Glomerular visceral epithelial cell (primary cell): ENCODE results near the gene TNFAIP1.
"Not testable (repeated sequence)": the region's sequence is repeated elsewhere in the genome, so short reads cannot be mapped to it uniquely, and the experiment has no call there.

Experiments
- DNase-seq: peaks from one replicate; pipeline ENCODE4 v3.0.0-alpha.2; 2016; ENCODE audit errors: extremely low spot score

Gene TNFAIP1

GRCh38 chr17:28324781-28325180, 10.8 kb upstream of the TNFAIP1 start:
- no peak for DNase-seq

DNA sequence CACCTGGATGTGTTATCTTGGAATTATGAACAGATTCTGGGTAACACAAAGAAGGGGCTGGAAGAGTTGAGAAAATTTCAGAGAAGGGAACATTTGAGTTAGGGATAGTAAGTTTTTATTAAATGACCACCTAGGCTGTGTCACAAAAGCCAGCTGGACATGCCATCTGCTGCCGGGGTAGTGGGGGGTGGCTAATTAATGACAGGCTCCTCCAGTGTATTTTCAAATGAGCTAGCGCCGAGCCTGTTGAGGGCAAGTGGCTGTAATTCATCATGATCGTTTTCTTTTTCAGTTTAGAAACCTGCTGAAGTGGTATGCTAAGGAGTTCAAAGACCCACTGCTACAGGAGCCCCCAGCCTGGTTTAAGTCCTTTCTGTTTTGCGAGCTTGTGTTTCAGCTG, 10.3 kb upstream of the TNFAIP1 start:
- no peak for DNase-seq

- DNase-seq: no peak
Observed at GRCh38 chr17:28326114-28326513, 9.4 kb upstream of the TNFAIP1 start.

- DNase-seq: no peak
Observed at GRCh38 chr17:28327031-28327607, 8.4 kb upstream of the TNFAIP1 start.

- no peak for DNase-seq
Observed at GRCh38 chr17:28327709-28328108, 7.9 kb upstream of the TNFAIP1 start.

- no peak for DNase-seq
Observed at GRCh38 chr17:28328325-28328724, 7.2 kb upstream of the TNFAIP1 start.

DNA sequence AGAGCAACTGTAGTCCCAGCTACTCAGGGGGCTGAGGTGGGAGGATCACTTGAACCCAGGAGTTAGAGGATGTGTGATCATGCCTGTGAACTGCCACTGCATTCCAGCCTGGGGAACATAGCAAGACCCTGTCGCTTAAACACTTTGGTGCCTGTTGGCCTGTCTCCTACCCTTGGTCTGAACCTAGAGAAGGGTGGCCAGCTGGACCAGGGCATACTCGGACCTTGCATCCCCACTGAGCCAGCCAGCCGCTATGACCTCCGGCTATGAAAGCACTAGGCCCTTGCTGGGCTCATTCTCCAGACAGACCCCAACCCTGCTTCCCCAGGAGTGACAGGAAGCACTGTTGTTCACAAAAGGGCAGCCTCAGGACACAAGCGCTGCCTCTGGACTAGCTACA, 4.9 kb upstream of the TNFAIP1 start:
- DNase-seq: no peak

DNA sequence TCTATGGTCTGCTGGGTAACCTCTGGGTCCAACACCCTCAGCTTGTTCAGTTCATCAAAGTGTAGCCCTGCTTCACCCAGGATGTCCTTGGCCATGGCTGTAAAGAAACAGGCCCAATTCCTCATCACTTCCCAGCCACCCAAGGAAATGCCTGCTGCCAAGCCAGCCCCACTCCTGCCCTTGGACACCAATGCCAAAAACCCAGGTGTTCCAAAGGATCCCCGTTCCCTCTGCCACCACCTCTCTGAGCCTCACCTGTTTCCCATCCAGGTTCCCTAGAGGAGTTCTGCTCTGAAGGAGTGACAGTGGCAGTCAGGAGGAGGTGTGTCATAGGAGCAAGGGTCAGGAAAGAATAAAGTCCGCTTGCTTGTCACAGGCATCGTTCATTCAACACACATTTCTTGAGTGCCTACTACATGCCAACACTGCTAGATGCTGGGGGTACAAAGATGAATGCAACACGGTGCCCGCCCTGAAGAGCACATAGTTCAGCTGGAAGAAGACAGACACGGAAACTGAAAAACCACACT, 3.6 kb upstream of the TNFAIP1 start:
- no peak for DNase-seq

DNA sequence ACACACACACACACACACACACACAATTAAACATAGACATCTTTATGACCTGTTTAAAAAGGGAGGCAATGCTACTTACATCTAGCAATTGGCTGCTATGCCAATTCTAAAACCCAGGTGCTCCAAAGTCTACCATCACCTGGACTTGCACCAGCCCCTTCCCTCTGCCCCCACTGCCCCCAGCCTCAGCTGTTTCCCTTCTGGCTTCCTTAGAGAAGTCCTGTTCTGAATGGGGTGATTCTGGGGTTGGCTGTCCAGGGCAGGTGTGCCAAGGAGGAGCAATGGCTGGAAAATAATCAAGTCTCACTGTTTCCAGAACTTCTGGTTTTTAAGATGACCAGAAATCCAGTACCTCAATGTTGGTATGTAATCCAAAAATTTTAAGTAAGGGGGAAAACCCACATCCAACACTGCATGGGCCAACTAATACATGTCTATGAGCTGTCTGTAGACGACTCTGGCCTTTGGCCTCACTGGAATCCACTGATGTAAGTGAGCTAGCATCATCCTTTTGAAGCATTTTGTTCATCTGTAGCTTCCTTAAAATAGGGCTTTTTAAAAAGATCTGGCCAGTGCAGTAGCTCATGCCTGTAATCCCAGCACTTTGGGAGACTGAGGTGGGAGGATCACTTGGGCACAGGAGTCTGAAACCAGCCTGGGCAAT, 2.3 kb upstream of the TNFAIP1 start:
- DNase-seq: no peak

DNA sequence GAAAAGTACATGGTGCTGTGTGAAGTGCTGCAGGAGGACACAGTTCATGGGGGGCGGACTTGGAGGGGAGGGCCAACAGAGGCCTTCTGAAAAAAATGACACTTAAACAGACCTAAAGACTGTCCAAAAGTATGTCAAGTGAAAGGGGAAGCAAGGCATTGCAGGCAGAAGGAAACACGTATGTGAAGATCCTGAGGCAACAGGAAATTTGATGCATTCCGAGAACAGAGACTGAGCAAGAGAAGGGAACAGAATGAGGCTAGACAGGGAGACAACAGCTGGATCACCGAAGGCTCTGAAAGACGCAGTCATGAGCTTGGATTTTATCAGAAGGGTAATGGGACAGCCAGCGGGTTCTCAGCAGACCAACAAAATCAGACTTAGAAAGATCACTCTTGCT, 1.4 kb upstream of the TNFAIP1 start:
- DNase-seq: no peak

DNA sequence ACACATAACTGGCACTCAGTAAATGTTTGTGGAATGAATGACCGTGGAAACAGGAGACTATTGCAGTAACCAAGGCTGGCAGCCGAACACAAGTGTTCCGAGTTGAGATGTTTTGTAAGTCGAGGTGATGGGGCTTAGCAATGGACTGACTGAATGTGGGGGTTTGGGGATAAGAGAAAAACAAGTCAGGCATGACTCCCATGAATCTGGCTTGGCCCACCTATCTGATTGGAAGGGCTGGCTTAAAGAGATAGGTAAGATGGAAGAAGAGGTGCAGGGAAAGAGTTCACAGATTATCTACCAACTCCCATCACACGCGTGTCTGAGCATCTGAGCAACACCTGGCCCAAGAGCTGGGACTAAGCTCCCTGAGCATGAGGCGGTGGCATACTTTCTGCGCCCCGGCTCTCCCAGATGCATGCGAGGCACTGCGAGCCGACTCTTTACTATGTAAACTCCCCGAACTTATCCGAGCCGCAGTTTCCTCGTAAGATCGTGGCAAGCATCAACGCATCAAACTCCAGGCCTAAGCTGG, 828 bp upstream of the TNFAIP1 start:
- DNase-seq: no peak

DNA sequence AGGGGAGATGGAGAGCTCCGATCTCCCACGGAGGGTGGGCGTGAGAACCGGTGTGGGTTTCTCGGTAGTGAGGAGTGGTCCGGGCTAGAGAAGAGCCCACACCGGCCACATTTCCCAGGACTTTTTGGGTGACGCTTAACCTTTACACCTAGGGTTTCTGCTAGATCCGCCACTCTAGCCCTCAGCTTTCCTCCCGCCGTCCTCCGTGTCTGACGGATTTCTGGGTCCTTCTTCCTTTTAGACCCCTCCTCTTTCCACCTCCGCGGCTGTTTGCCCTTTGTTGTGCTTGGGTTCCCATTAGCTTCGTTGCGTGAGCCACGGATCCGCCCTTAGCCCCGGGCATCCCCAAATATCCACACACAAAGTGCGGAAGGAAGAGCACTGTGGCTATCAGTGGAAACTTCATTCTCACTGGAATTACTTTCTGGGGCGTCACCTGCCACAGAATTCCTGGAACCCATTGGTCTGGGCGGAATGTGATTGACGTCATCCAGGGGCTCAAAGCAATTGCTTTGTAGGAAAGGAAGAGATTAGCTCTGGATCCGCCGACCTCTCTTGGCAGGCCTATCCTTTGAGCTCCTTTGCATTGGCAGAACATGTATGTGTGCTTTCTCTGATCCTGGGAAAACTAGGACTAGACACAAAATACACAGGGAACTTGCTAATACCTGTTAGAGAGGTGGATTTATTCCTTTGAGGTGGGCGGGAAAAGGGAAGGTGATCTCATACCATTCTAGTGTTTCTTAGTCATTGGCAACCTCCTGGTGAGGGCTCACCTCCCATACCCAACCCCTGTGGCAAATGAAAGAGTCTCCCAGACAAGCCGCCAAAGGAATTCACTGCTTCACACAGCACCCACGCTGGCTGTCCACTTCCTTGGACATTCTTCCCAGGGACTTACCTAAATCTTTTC, 654 bp downstream of the TNFAIP1 start:
- peak; percentile 91 for DNase-seq

DNA sequence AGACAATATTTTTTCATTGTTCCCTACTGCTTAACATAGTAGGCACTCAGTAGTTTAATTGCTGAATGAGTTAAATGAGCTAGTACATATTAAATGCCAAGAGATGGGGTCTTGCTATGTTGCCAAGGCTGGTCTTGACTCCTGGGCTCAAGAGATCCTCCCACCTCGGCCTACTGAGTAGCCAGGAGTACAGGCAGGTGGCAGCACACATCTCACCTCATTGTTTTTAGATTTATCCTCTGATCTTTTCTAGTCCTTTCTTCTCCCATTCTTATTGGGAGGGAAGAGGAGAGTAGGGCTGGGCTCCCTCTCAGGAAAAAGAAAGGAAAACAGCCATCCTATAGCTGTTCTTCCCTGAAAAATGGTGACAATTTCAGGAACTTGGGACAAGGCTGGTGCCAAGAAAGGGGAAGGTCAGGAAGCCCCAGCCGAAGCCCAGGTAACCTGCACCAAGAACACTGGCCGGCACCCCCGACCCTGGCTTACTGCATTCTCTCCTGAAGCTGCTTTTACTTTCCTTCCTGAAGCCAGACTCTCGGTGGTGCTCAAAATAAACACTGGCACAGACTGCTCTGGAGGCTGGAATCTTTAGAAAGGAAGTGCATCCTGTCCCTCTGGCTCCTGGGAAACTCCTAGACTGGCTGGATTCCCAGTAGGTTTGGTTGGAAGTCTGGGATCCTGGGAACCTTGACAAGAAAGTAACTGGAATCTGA, 2.7 kb downstream of the TNFAIP1 start:
- peak; percentile 58 for DNase-seq

GRCh38 chr17:28338769-28339212, 3.2 kb downstream of the TNFAIP1 start:
- not testable (repeated sequence) for DNase-seq

- DNase-seq: no peak
Observed at GRCh38 chr17:28339431-28339830, 3.9 kb downstream of the TNFAIP1 start.

- DNase-seq: no peak
Observed at GRCh38 chr17:28340374-28340773, 4.8 kb downstream of the TNFAIP1 start.

DNA sequence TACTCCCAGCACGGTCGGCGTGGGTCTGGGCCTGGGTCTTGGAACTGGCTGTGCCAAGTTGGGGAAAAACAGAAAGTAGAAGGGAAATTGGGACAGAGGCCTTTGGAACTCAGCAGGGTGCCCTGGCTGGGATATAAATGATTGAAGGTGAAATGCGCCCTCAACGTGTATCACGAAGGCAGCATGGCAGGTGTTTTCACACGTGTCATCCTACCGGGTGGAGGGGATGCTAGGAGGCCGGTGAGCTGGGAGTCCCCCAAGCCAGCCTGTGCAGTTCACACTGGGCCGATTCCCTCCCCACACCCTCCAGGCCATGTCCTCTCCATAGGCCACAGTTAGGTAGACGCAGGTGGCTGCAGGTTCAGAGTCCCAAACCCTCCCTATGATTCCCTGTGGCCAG, 6.0 kb downstream of the TNFAIP1 start:
- no peak for DNase-seq

DNA sequence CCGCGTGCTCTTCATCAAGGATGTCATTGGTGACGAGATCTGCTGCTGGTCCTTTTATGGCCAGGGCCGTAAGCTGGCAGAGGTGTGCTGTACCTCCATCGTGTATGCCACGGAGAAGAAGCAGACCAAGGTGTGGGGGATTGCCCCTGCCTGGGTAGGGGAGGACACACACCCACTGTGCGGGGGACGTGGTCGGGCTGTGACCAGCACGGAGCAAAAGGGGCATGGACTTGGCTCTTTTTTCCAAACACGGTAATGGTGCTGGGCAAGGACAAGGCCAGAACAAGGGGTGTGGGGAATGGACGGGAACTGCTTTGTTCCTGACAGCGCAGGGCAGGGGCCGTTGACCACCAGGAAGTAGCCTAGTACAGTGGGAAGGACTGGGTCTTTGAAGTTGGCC, 6.8 kb downstream of the TNFAIP1 start:
- DNase-seq: no peak

DNA sequence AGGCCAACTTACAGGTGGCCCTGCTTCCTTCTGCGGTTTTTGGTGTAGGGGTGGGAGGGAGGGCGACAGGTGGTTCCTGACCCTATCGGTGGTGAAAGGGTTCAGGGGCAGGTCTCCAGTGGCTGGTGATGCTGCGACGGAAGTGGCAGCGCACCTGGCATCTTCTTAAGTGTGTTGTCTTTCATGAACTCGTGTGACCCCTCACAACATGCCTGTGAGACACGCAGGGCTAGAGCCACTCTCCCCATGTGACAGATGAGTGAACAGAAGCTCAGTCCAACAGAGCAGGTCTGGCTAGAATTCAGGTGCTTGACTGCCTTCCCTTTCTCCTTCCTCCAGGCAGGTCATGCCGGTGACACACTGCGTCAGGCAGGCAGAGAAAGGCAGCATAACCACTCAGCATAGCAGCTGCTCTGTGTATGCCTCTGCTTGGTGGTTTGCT, 8.0 kb downstream of the TNFAIP1 start:
- no peak for DNase-seq

DNA sequence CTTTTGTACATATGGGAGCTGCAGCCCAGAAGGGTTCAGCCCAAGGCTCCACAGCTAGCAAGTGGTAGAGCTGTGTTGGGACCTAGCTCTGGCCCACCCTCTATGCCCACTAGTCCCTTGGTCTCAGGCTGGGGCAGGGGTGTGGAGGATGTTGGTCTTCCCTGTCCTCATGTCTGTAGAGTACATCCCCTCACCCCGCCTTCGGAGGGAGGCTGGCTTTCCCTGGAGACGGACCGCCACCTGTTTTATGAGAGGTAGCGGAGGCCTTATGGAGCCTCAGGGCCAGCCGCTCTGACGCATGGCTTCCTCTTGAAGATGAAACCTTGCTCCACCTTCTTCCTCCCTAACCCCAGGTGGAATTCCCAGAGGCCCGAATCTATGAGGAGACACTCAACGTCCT, 8.4 kb downstream of the TNFAIP1 start:
- DNase-seq: no peak

DNA sequence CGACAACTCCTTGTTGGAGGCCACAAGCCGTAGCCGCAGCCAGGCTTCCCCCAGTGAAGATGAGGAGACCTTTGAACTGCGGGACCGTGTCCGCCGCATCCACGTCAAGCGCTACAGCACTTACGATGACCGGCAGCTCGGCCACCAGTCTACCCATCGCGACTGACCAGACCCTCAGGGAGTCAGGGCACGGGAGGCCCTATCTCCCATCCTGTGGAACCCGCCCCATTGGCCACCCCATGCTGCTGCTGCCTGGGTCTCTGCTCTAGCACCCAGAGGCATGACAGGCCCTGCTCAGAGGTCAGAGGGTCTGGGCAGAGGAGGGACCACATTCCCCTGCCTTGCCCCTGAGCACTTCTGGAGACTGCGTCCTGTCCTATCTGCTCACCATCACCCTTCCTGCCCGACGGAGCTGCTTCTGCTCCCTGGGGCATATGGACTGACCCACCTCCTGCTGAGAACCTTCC, 8.9 kb downstream of the TNFAIP1 start:
- no peak for DNase-seq
